ENCODE data around the gene ME1. TPM values are rescaled to one million over a fixed set of nuclear protein-coding genes. Genes with fewer than 3 reads are reported as not detected.
"Not testable (repeated sequence)": the region's sequence is repeated elsewhere in the genome, so short reads cannot be mapped to it uniquely, and the experiment has no call there.

The ME1 gene
- total RNA-seq, 1 experiment from 2014 or later = 40.5 TPM

- Histone ChIP-seq H3K4me2 (ENCODE audit: low read length) (no peak overlapping the region), H3K79me2 (ENCODE audit: insufficient read depth, low read length) (no peaks in the 10 kb centered on the region), H3K9me2 (ENCODE audit: insufficient read depth) (no peaks in the 10 kb centered on the region), H4K20me1 (ENCODE audit: insufficient read depth) (no peaks in the 10 kb centered on the region), H3K4me3 (replicated peaks in 1 of 2; ENCODE audit: low read depth in 1 of 2, low read length in 2 of 2) (no peak overlapping the region), H2AFZ (ENCODE audit: low read depth, low read length, poor library complexity, severe bottlenecking) (no peak overlapping the region), H3K9ac (ENCODE audit: low read length) (no peak overlapping the region), H3K9me3 (ENCODE audit: control insufficient read depth in 1 of 2, insufficient read depth in 1 of 2, low read depth in 1 of 2, low read length in 2 of 2) (no peaks in the 10 kb centered on the region), H3K27me3 (ENCODE audit: insufficient read depth, low read length) (no peaks in the 10 kb centered on the region), H3K36me3 (ENCODE audit: control insufficient read depth in 1 of 2, insufficient read depth in 2 of 2, low read length in 2 of 2) (no peaks in the 10 kb centered on the region), H3K27ac (ENCODE audit: low read depth, low read length) (no peak overlapping the region), H3K4me1 (ENCODE audit: control insufficient read depth in 1 of 2, insufficient read depth in 2 of 2, low read length in 2 of 2) (no peaks in the 10 kb centered on the region)
- RAD21 ChIA-PET (ENCODE audit: low non-redundant PET in 1 of 2, low total read pairs in 2 of 2, uncharacterized antibody in 2 of 2, unreplicated experiment in 2 of 2) = no interaction called here
- POLR2A ChIA-PET = no interaction called here
- no peak for TF ChIP-seq SRF (IDR thresholded peaks at IDR 0.05; ENCODE audit: low read depth)
- CTCF ChIA-PET = no interaction called here
- no peak for DNase-seq (ENCODE audit: low read depth, low spot score)
- no TSS peak for BruUV-seq (replicated peaks)
- ATAC-seq = no peak
- intact Hi-C loops (cut with micrococcal nuclease) = no loop called here
These were observed 30.6 kb upstream of the ME1 start for GRCh38 chr6:83461438-83461837.

- intact Hi-C loops (cut with micrococcal nuclease) = no loop called here
- Histone ChIP-seq H3K36me3 (ENCODE audit: control insufficient read depth in 1 of 2, insufficient read depth in 2 of 2, low read length in 2 of 2) (no peaks in the 10 kb centered on the region), H3K9ac (ENCODE audit: low read length) (no peak overlapping the region), H3K27me3 (ENCODE audit: insufficient read depth, low read length) (no peaks in the 10 kb centered on the region), H3K27ac (ENCODE audit: low read depth, low read length) (no peak overlapping the region), H3K4me1 (ENCODE audit: control insufficient read depth in 1 of 2, insufficient read depth in 2 of 2, low read length in 2 of 2) (no peaks in the 10 kb centered on the region), H3K9me3 (ENCODE audit: control insufficient read depth in 1 of 2, insufficient read depth in 1 of 2, low read depth in 1 of 2, low read length in 2 of 2) (no peaks in the 10 kb centered on the region), H2AFZ (ENCODE audit: low read depth, low read length, poor library complexity, severe bottlenecking) (no peak overlapping the region), H3K4me2 (ENCODE audit: low read length) (no peak overlapping the region), H3K79me2 (ENCODE audit: insufficient read depth, low read length) (no peaks in the 10 kb centered on the region), H3K4me3 (replicated peaks in 1 of 2; ENCODE audit: low read depth in 1 of 2, low read length in 2 of 2) (no peak overlapping the region), H4K20me1 (ENCODE audit: insufficient read depth) (no peaks in the 10 kb centered on the region), H3K9me2 (ENCODE audit: insufficient read depth) (no peaks in the 10 kb centered on the region)
- ChIA-PET CTCF (no interaction called here), POLR2A (no interaction called here), RAD21 (ENCODE audit: low non-redundant PET in 1 of 2, low total read pairs in 2 of 2, uncharacterized antibody in 2 of 2, unreplicated experiment in 2 of 2) (no interaction called here)
- no TSS peak for BruUV-seq (replicated peaks)
- DNase-seq (ENCODE audit: low read depth, low spot score) (no peak), ATAC-seq (no peak)
- TF ChIP-seq EZH2 (IDR thresholded peaks at IDR 0.05) (no peak), TCF7L2 (IDR thresholded peaks at IDR 0.05; ENCODE audit: borderline replicate concordance, extremely low read depth, insufficient read depth, insufficient read length) (no peak), CTCF (IDR thresholded peaks at IDR 0.05 in 2 of 3, conservative IDR thresholded peaks at IDR 0.05 in 1 of 3; ENCODE audit: borderline replicate concordance in 1 of 3, insufficient read depth in 1 of 3, low read depth in 2 of 3, low read length in 2 of 3) (no peak), MAX (IDR thresholded peaks at IDR 0.05) (no peak), ZNF274 (IDR thresholded peaks at IDR 0.05; ENCODE audit: low read depth, low read length) (no peak), ATF3 (IDR thresholded peaks at IDR 0.05) (no peak), SIN3A (IDR thresholded peaks at IDR 0.05; ENCODE audit: low read depth) (no peak), SRF (IDR thresholded peaks at IDR 0.05; ENCODE audit: low read depth) (no peak)
These were observed 28.8 kb upstream of the ME1 start for GRCh38 chr6:83459663-83460062.

- H2AFZ ChIP-seq (ENCODE audit: low read depth, low read length, poor library complexity, severe bottlenecking); H3K4me3 ChIP-seq (replicated peaks in 1 of 2; ENCODE audit: low read depth in 1 of 2, low read length in 2 of 2); H3K4me2 ChIP-seq (ENCODE audit: low read length); H3K9me2 ChIP-seq (ENCODE audit: insufficient read depth); DNase-seq (ENCODE audit: low read depth, low spot score); H3K9me3 ChIP-seq (ENCODE audit: control insufficient read depth in 1 of 2, insufficient read depth in 1 of 2, low read depth in 1 of 2, low read length in 2 of 2); ATAC-seq; H3K36me3 ChIP-seq (ENCODE audit: control insufficient read depth in 1 of 2, insufficient read depth in 2 of 2, low read length in 2 of 2); H4K20me1 ChIP-seq (ENCODE audit: insufficient read depth); H3K27ac ChIP-seq (ENCODE audit: low read depth, low read length); H3K9ac ChIP-seq (ENCODE audit: low read length); H3K79me2 ChIP-seq (ENCODE audit: insufficient read depth, low read length); intact Hi-C loops (cut with micrococcal nuclease); BruUV-seq (replicated peaks); H3K27me3 ChIP-seq (ENCODE audit: insufficient read depth, low read length); RAD21 ChIA-PET (ENCODE audit: low non-redundant PET in 1 of 2, low total read pairs in 2 of 2, uncharacterized antibody in 2 of 2, unreplicated experiment in 2 of 2); CTCF ChIA-PET; H3K4me1 ChIP-seq (ENCODE audit: control insufficient read depth in 1 of 2, insufficient read depth in 2 of 2, low read length in 2 of 2): not testable (repeated sequence)
- POLR2A ChIA-PET = interaction anchor here (0.7 kb wide), 1 partner anchor 624 kb away, joined by 3 read pairs; no protein-coding TSS in a partner anchor
These were observed 19.2 kb upstream of the ME1 start for GRCh38 chr6:83450015-83450414.
